Loucy (cell line): ENCODE measurements around the gene HMGCS2.
A peak's percentile ranks its signal among the peaks of the same experiment; 100 is the strongest.

Experiments used
- H2AFZ ChIP-seq: fragments of 200-600 bp; sonication (generic); 2 replicates; pipeline ENCODE4 v1.6.0; 2016; ENCODE audit warnings: antibody characterized with exemption, mild to moderate bottlenecking, low read length, moderate library complexity
- H3F3A ChIP-seq: fragments of 200-600 bp; 2 replicates; pipeline ENCODE4 v1.6.0; 2016; ENCODE audit warnings: antibody characterized with exemption, low read depth, mild to moderate bottlenecking
- H3K27me3 ChIP-seq: fragments of 200-600 bp; sonication (generic); 2 replicates; pipeline ENCODE4 v1.6.1; 2014; ENCODE audit warnings: low read length, mild to moderate bottlenecking; ENCODE audit not compliant: insufficient read depth, poor library complexity, severe bottlenecking
- H3K36me3 ChIP-seq: fragments of 200-600 bp; sonication (generic); 2 replicates; pipeline ENCODE4 v1.6.1; 2016; ENCODE audit warnings: low read length; ENCODE audit not compliant: insufficient read depth
- H3K4me1 ChIP-seq: fragments of 200-600 bp; sonication (generic); 2 replicates; pipeline ENCODE4 v1.5.1; 2014; ENCODE audit warnings: low read length, mild to moderate bottlenecking; ENCODE audit not compliant: insufficient read depth, poor library complexity, severe bottlenecking
- H3K4me2 ChIP-seq: fragments of 200-600 bp; sonication (generic); 2 replicates; pipeline ENCODE4 v1.6.0; 2014; ENCODE audit warnings: antibody characterized with exemption, low read length, low read depth, mild to moderate bottlenecking; ENCODE audit not compliant: poor library complexity, severe bottlenecking
- H3K4me3 ChIP-seq: fragments of 200-600 bp; sonication (generic); 2 replicates; pipeline ENCODE4 v1.5.1; 2014; ENCODE audit warnings: low read length, mild to moderate bottlenecking, mixed read lengths; ENCODE audit not compliant: poor library complexity, severe bottlenecking
- H3K79me2 ChIP-seq: fragments of 200-600 bp; sonication (generic); 2 replicates; pipeline ENCODE4 v1.6.1; 2014; ENCODE audit warnings: low read length; ENCODE audit not compliant: insufficient read depth
- H3K9ac ChIP-seq: fragments of 200-600 bp; sonication (generic); 2 replicates; pipeline ENCODE4 v1.6.0; 2014; ENCODE audit warnings: mild to moderate bottlenecking, low read depth, low read length, moderate library complexity; ENCODE audit not compliant: poor library complexity, severe bottlenecking
- H3K9me2 ChIP-seq: fragments of 200-600 bp; sonication (generic); replicated peaks from 2 replicates; pipeline ENCODE4 v1.6.1; 2016; ENCODE audit warnings: low read depth, low read length, mixed read lengths
- H3K9me3 ChIP-seq: fragments of 200-600 bp; sonication (generic); 2 replicates; pipeline ENCODE4 v1.6.1; 2014; ENCODE audit warnings: mild to moderate bottlenecking, antibody characterized with exemption, low read length, low read depth; ENCODE audit not compliant: insufficient read depth
- H4K20me1 ChIP-seq: fragments of 200-600 bp; sonication (generic); 2 replicates; pipeline ENCODE4 v1.6.0; 2014; ENCODE audit warnings: antibody characterized with exemption, low read length, mild to moderate bottlenecking; ENCODE audit not compliant: insufficient read depth, poor library complexity, severe bottlenecking
- CTCF ChIP-seq: fragments of 200-600 bp; sonication (generic); conservative IDR thresholded peaks from 2 replicates; pipeline ENCODE4 v1.5.1; 2014; ENCODE audit warnings: mild to moderate bottlenecking, antibody characterized with exemption, low read length
- EZH2phosphoT487 ChIP-seq: fragments of 200-600 bp; IDR thresholded peaks from 2 replicates; pipeline ENCODE4 v1.6.1; 2018; ENCODE audit warnings: antibody characterized with exemption, mild to moderate bottlenecking, moderate library complexity, borderline replicate concordance

HMGCS2 gene

GRCh38 chr1:119721896-119722295 lies 46.8 kb downstream of the HMGCS2 start:
- peaks cover 77% of the 10 kb centered on the region for H3K36me3 ChIP-seq
- H3K9me3 ChIP-seq, result no peaks in the 10 kb centered on the region
- H3K9me2 ChIP-seq, result no peaks in the 10 kb centered on the region
- H3K4me3 ChIP-seq, result no peak overlapping the region
- H3K4me1 ChIP-seq, result peaks cover 35% of the 10 kb centered on the region
- TF ChIP-seq EZH2phosphoT487 (no peak), CTCF (no peak)
- no peak overlapping the region for H3K4me2 ChIP-seq
- peaks cover 33% of the 10 kb centered on the region for H4K20me1 ChIP-seq
- H3F3A ChIP-seq, result no peaks in the 10 kb centered on the region
- H2AFZ ChIP-seq, result no peak overlapping the region
- no peaks in the 10 kb centered on the region for H3K27me3 ChIP-seq
- H3K9ac ChIP-seq, result no peak overlapping the region
- peaks cover 60% of the 10 kb centered on the region for H3K79me2 ChIP-seq

- Histone ChIP-seq H3K9ac (no peak overlapping the region), H3K4me1 (peaks cover 44% of the 10 kb centered on the region), H3K4me3 (no peak overlapping the region), H3K27me3 (no peaks in the 10 kb centered on the region), H3F3A (no peaks in the 10 kb centered on the region), H3K36me3 (peaks cover 68% of the 10 kb centered on the region), H2AFZ (no peak overlapping the region), H3K79me2 (peaks cover 70% of the 10 kb centered on the region), H3K9me3 (no peaks in the 10 kb centered on the region), H3K9me2 (no peaks in the 10 kb centered on the region), H4K20me1 (peaks cover 42% of the 10 kb centered on the region), H3K4me2 (peak overlapping the region; percentile 87)
- TF ChIP-seq CTCF (no peak), EZH2phosphoT487 (no peak)
Measured at GRCh38 chr1:119720866-119721440, 47.8 kb downstream of the HMGCS2 start.

GRCh38 chr1:119718972-119719371 lies 49.7 kb downstream of the HMGCS2 start:
- Histone ChIP-seq H2AFZ (no peak overlapping the region), H3K9me3 (no peaks in the 10 kb centered on the region), H3K27me3 (no peaks in the 10 kb centered on the region), H3K4me3 (peak overlapping the region; percentile 58), H3K9me2 (no peaks in the 10 kb centered on the region), H3K4me1 (peaks cover 64% of the 10 kb centered on the region), H3K79me2 (peaks cover 86% of the 10 kb centered on the region), H3K36me3 (peaks cover 48% of the 10 kb centered on the region), H4K20me1 (peaks cover 62% of the 10 kb centered on the region), H3F3A (no peaks in the 10 kb centered on the region), H3K9ac (no peak overlapping the region), H3K4me2 (peak overlapping the region; percentile 87)
- TF ChIP-seq EZH2phosphoT487 (no peak), CTCF (no peak)
